KOPT-K1 (cell line): ENCODE measurements around the gene HGF.

Experiments
- H3K27ac ChIP-seq: fragments of 200-600 bp; sonication (generic); 2 replicates; pipeline ENCODE4 v1.5.1; 2016; ENCODE audit warnings: antibody characterized with exemption, mild to moderate bottlenecking, low read depth, low read length; ENCODE audit not compliant: poor library complexity, severe bottlenecking
- H3K36me3 ChIP-seq: fragments of 200-600 bp; sonication (generic); 2 replicates; pipeline ENCODE4 v1.5.1; 2017; ENCODE audit warnings: antibody characterized with exemption, mild to moderate bottlenecking, low read length, moderate library complexity; ENCODE audit not compliant: insufficient read depth
- H3K9me3 ChIP-seq: fragments of 200-600 bp; sonication (generic); 2 replicates; pipeline ENCODE4 v1.5.1; 2017; ENCODE audit warnings: antibody characterized with exemption, low read length, mild to moderate bottlenecking; ENCODE audit not compliant: insufficient read depth, poor library complexity, severe bottlenecking

The HGF gene

GRCh38 chr7:81788246-81788645, 18.4 kb upstream of the HGF start:
- Histone ChIP-seq H3K9me3 (no peaks in the 10 kb centered on the region), H3K36me3 (no peaks in the 10 kb centered on the region), H3K27ac (no peak overlapping the region)

DNA sequence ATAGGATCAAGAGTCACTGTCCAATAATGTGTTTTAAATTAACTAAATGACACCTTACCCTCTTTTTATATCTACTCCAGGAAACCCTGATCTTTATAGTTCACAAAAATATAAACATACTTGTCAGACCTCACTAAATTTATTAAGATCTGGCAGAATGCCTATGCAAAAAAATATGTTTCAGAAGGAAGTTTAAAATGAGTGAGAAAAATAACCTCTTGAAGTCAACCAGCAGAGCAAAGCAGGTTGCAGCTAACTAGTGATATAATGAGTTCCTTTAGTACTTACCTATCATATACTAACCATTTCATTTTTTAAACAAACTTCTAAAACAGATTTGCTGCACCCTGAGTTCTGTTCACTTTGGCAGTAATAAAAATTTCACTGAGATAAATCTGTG, 14.0 kb upstream of the HGF start:
- Histone ChIP-seq H3K9me3 (no peaks in the 10 kb centered on the region), H3K36me3 (no peaks in the 10 kb centered on the region), H3K27ac (no peak overlapping the region)

DNA sequence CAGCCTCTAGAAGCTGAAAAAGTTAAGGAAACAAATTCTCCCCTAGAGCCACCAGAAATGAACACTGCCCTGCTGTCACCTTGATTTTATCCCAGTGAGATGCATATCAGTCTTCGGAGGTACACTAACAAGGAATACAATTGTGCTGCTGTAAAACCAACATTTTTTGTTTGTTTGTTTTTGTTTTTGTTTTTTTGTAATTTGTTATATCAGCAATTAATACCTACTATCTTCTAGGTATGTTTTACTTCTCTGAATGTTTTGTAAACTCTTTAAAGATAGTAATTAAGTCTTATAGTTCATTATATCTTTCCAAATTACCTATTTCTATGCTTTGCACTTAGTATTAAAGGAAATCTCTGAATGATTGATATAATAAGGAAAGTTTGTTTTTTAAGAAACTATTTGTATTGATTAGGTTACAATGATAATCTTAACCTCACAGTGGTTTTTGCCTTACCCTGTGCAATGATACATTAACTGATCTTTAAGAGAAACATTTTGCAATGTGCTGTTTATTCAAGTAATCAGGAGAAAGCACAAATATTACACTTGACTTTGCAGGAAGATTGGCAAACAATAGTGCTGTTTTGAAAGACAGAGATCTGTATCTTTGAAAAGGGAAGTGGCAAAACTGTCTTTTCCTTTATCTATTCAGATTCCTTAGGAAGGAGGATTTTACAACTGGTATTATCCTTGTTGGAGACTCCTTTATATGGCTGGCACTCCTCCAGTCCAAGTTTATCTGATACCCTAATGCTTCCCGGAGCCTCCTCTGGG, 11.3 kb upstream of the HGF start:
- Histone ChIP-seq H3K9me3 (no peaks in the 10 kb centered on the region), H3K36me3 (no peaks in the 10 kb centered on the region), H3K27ac (no peak overlapping the region)

DNA sequence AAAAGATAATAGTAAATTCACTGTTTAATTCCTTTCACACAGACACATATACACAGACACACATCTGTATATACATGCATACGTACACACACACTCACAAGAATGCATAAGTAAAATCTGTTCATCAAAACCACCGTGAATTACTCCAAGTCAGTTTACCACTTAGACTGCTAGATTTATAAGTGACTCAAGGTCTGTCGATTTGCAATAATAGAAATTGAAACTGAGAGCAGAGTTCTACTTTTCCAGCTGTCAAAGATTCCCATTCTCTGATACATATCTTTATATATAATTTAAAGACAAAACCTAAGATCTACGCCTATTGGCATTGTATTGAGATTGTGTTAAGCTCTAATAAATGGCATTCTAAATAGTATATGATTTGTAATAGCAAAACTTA, 9.9 kb upstream of the HGF start:
- Histone ChIP-seq H3K27ac (no peak overlapping the region), H3K9me3 (no peaks in the 10 kb centered on the region), H3K36me3 (no peaks in the 10 kb centered on the region)

- Histone ChIP-seq H3K27ac (no peak overlapping the region), H3K9me3 (no peaks in the 10 kb centered on the region), H3K36me3 (no peaks in the 10 kb centered on the region)
Measured at GRCh38 chr7:81777697-81778096, 7.8 kb upstream of the HGF start.

DNA sequence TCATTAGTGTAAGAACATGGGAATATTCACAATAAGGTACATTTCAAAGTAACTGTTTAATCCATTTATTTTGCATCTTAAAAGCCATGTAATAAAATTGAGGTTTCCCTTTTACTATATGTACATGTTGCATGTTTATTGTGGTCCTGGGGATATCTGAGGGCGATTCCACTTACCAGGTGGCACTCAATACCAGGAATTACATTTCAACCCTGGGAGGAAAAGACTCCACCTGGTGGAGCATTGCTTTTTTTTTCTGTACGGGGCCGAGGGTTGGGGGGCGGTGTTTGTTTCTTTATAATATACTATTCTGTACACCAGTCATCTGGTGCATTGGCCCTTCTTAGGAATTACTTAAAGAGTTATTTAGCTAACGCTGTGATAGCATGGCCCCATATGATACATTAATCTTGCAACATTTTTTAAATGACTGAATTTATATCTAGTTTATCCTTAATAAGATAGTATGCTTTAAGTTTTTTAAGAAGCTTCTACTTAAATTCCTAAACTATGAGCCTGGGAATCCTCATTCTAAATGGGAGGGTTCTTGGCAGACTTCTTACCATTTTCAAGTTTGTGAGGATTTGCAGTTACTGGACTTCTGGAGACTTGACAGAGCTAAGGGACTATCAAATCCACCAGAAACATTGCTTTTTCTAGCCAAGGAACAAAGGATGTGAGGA, 7.2 kb upstream of the HGF start:
- Histone ChIP-seq H3K27ac (no peak overlapping the region), H3K36me3 (no peaks in the 10 kb centered on the region), H3K9me3 (no peaks in the 10 kb centered on the region)

GRCh38 chr7:81776161-81776560, 6.3 kb upstream of the HGF start:
- Histone ChIP-seq H3K9me3 (no peaks in the 10 kb centered on the region), H3K27ac (no peak overlapping the region), H3K36me3 (no peaks in the 10 kb centered on the region)

DNA sequence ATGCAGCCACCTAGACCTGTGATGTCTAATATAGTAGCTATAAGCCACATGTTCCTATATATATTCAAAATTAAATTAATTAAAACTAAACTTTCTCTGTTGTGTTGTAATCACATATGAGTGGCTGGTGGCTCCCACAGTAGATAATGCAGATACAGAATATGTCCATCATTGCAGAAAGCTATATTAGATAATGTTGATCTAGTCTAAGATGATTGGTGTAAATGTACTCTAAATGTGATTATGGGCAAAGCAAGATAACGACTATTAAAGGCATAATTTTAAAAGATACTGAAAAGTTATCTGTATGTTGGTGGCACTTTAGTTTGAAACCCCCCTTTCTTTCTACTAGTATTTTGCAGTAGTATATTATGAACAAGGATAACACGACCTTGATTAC, 5.7 kb upstream of the HGF start:
- H3K27ac ChIP-seq = no peak overlapping the region
- H3K36me3 ChIP-seq = no peaks in the 10 kb centered on the region
- H3K9me3 ChIP-seq = no peaks in the 10 kb centered on the region

- Histone ChIP-seq H3K36me3 (no peaks in the 10 kb centered on the region), H3K27ac (no peak overlapping the region), H3K9me3 (no peaks in the 10 kb centered on the region)
Measured at GRCh38 chr7:81774551-81774950, 4.7 kb upstream of the HGF start.

GRCh38 chr7:81770728-81771223, 929 bp upstream of the HGF start:
- Histone ChIP-seq H3K9me3 (no peaks in the 10 kb centered on the region), H3K27ac (no peak overlapping the region), H3K36me3 (no peaks in the 10 kb centered on the region)

DNA sequence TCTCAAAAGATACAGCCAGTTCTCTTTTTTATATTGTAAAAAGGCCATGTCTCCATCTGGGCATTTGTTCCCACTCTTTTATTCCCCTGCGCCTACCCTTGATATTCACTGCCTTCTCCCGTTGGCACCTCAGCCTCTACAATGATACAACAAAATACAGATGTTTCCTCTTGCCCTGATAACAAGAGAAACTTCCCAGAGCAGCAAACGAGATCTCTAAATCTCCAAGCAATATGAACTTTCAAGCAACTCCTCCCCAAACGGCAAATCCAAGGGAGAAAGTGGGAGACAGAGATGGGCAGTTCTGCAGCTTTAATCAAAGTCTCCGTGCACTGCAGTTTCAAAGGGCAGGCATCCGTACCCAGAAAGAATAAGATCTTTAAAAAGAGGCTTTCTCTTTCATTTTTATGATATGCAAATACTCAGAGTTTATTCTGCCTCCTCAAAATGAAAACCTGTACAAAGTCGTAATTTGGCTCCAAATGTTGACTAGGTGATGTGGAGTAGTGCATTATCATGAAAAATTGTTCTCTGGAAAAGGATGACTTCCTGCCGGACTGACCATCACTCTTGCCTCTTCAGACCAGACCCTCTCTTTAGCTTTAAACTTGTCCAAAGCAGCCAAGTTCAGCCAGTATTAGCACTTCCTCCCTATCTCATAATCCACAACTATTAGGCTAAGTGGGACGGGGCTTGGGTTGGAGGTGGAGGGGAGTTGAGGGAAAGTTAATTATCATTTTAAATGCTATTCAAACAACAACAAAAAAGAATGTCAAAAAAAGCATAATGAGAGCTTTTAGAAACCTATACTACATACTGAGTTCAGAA, 682 bp downstream of the HGF start:
- Histone ChIP-seq H3K27ac (no peak overlapping the region), H3K36me3 (no peaks in the 10 kb centered on the region), H3K9me3 (no peaks in the 10 kb centered on the region)

DNA sequence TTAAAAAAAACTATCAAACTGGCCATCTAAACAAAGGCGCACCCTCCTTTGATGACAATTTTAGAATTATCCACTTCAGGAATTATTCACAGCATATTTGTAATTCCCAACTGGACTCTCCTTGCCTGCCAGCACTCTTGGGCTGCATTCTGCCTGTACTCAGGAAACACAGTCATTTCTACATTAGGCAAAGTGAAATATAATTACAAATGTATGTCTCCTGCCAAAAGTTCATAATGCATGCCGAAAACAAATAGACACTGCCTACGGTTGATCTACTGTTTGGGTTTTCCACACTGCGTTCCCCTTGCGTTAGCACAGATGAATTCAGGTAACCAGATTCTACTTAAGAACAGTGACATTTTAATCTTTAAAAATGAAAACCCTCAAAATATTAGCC, 1.9 kb downstream of the HGF start:
- Histone ChIP-seq H3K9me3 (no peaks in the 10 kb centered on the region), H3K27ac (no peak overlapping the region), H3K36me3 (no peaks in the 10 kb centered on the region)

GRCh38 chr7:81761821-81762220, 8.0 kb downstream of the HGF start:
- H3K27ac ChIP-seq = no peak overlapping the region
- no peaks in the 10 kb centered on the region for H3K9me3 ChIP-seq
- H3K36me3 ChIP-seq = no peaks in the 10 kb centered on the region

DNA sequence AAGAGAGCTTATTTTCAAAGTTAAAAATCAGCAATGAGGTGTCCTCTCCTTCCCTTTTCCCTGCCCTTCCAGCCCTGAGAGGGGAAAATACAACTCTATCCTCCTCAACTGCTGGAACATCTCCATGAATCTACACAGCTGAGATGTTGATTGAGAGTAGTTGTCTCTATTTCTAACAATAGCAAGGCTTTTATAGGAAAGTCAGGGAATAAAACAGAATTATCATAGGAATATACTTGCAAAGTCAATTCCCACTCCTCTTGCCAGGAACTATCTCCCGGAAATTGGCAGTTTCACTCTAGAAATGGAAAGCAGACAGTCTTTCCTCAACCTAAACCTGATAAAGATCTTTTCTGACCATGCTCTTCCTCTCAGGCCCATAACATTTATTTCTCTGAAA, 8.8 kb downstream of the HGF start:
- no peaks in the 10 kb centered on the region for H3K36me3 ChIP-seq
- H3K27ac ChIP-seq = no peak overlapping the region
- H3K9me3 ChIP-seq = no peaks in the 10 kb centered on the region
